H9 (cell line): ENCODE data around the gene IL1RN. TPM values are rescaled to one million over a fixed set of nuclear protein-coding genes. Genes with fewer than 3 reads are reported as not detected.

Experiments used
- DNase-seq: peaks from one replicate; pipeline ENCODE4 v3.0.0-alpha.2; 2017
- H2AFZ ChIP-seq: one replicate; pipeline ENCODE4 v1.6.1; 2013; ENCODE audit warnings: mild to moderate bottlenecking, low read length, control low read depth, moderate library complexity
- H2AK5ac ChIP-seq: 2 replicates; pipeline ENCODE4 v1.6.1; 2013; ENCODE audit warnings: low read length, control low read depth, mixed read lengths; ENCODE audit not compliant: insufficient read length
- H2BK120ac ChIP-seq: one replicate; pipeline ENCODE4 v1.6.1; 2013; ENCODE audit warnings: low read depth, mild to moderate bottlenecking, low read length, control low read depth, inconsistent platforms; ENCODE audit not compliant: poor library complexity, severe bottlenecking
- H2BK12ac ChIP-seq: 2 replicates; pipeline ENCODE4 v1.6.1; 2013; ENCODE audit warnings: low read length, control low read depth, mixed read lengths, low read depth; ENCODE audit not compliant: insufficient read length
- H2BK15ac ChIP-seq: 2 replicates; pipeline ENCODE4 v1.6.1; 2013; ENCODE audit warnings: low read depth, low read length, control low read depth
- H2BK20ac ChIP-seq: one replicate; pipeline ENCODE4 v1.6.1; 2013; ENCODE audit warnings: low read depth, mild to moderate bottlenecking, low read length, control low read depth, inconsistent platforms; ENCODE audit not compliant: poor library complexity, severe bottlenecking
- H2BK5ac ChIP-seq: 2 replicates; pipeline ENCODE4 v1.6.1; 2013; ENCODE audit warnings: low read length, control low read depth, mixed read lengths; ENCODE audit not compliant: insufficient read length
- H3K14ac ChIP-seq: 2 replicates; pipeline ENCODE4 v1.6.1; 2013; ENCODE audit warnings: low read length, control low read depth; ENCODE audit not compliant: insufficient read depth
- H3K18ac ChIP-seq: 2 replicates; pipeline ENCODE4 v1.6.1; 2013; ENCODE audit warnings: low read depth, mild to moderate bottlenecking, mixed read lengths, low read length, control low read depth; ENCODE audit not compliant: insufficient read length
- H3K23ac ChIP-seq: 2 replicates; pipeline ENCODE4 v1.6.1; 2013; ENCODE audit warnings: low read length, control low read depth, mixed read lengths, low read depth; ENCODE audit not compliant: insufficient read length
- H3K23me2 ChIP-seq: 2 replicates; pipeline ENCODE4 v1.6.1; 2013; ENCODE audit warnings: low read depth, mild to moderate bottlenecking, mixed read lengths, low read length, control low read depth; ENCODE audit not compliant: insufficient read length, poor library complexity, severe bottlenecking
- H3K27ac ChIP-seq: 2 replicates; pipeline ENCODE4 v1.5.1; 2013; ENCODE audit warnings: low read length, control low read depth, mixed read lengths, low read depth; ENCODE audit not compliant: insufficient read length
- H3K27me3 ChIP-seq: 2 replicates; pipeline ENCODE4 v1.6.1; 2013; ENCODE audit warnings: low read length, control low read depth, inconsistent platforms; ENCODE audit not compliant: insufficient read depth
- H3K4ac ChIP-seq: 2 replicates; pipeline ENCODE4 v1.6.1; 2013; ENCODE audit warnings: low read depth, mild to moderate bottlenecking, control low read depth, inconsistent platforms, low read length, moderate library complexity
- H3K4me1 ChIP-seq: 2 replicates; pipeline ENCODE4 v1.6.1; 2013; ENCODE audit warnings: low read length, control low read depth, inconsistent platforms; ENCODE audit not compliant: insufficient read depth
- H3K4me2 ChIP-seq: 2 replicates; pipeline ENCODE4 v1.6.1; 2013; ENCODE audit warnings: low read length, control low read depth, mixed read lengths; ENCODE audit not compliant: insufficient read length, insufficient read depth
- H3K56ac ChIP-seq: 2 replicates; pipeline ENCODE4 v1.6.1; 2013; ENCODE audit warnings: low read depth, mild to moderate bottlenecking, mixed read lengths, low read length, control low read depth; ENCODE audit not compliant: insufficient read length
- H3K79me1 ChIP-seq: 2 replicates; pipeline ENCODE4 v1.6.1; 2013; ENCODE audit warnings: low read depth, mild to moderate bottlenecking, moderate library complexity, low read length, control low read depth, inconsistent platforms; ENCODE audit not compliant: insufficient read depth, poor library complexity, severe bottlenecking
- H3K79me2 ChIP-seq: 2 replicates; pipeline ENCODE4 v1.6.1; 2013; ENCODE audit warnings: low read length, control low read depth, inconsistent platforms; ENCODE audit not compliant: insufficient read depth
- H3K9ac ChIP-seq: 2 replicates; pipeline ENCODE4 v1.6.1; 2013; ENCODE audit warnings: low read length, control low read depth, mixed read lengths; ENCODE audit not compliant: insufficient read length; ENCODE audit errors: extremely low read depth
- H3K9me3 ChIP-seq: one replicate; pipeline ENCODE4 v1.6.1; 2013; ENCODE audit warnings: low read depth, low read length, inconsistent platforms; ENCODE audit not compliant: control insufficient read depth
- H3T11ph ChIP-seq: one replicate; pipeline ENCODE4 v1.6.1; 2013; ENCODE audit warnings: mild to moderate bottlenecking, low read length, control low read depth, inconsistent platforms
- H4K20me1 ChIP-seq: one replicate; pipeline ENCODE4 v1.6.1; 2013; ENCODE audit not compliant: control insufficient read depth, insufficient read length, insufficient read depth
- H4K5ac ChIP-seq: 2 replicates; pipeline ENCODE4 v1.6.1; 2013; ENCODE audit warnings: low read depth, mild to moderate bottlenecking, mixed read lengths, low read length, control low read depth; ENCODE audit not compliant: insufficient read length
- H4K8ac ChIP-seq: replicated peaks from 2 replicates; pipeline ENCODE4 v1.6.1; 2013; ENCODE audit warnings: low read length, control low read depth, mixed read lengths, low read depth; ENCODE audit not compliant: insufficient read length
- H4K91ac ChIP-seq: 2 replicates; pipeline ENCODE4 v1.6.1; 2013; ENCODE audit warnings: low read depth, mild to moderate bottlenecking, moderate library complexity, mixed read lengths, low read length, control low read depth; ENCODE audit not compliant: insufficient read length
- H3K27ac Mint-ChIP-seq, 3 experiments: 2 replicates in 2 of 3; 3 replicates in 1 of 3; pipeline ENCODE4 v1.8.0; 2020 to 2021; ENCODE audit warnings: mixed read lengths in 3 of 3, mild to moderate bottlenecking in 1 of 3, moderate library complexity in 1 of 3
- H3K27me3 Mint-ChIP-seq: 2 replicates; pipeline ENCODE4 v1.8.0; 2021; ENCODE audit warnings: low read depth, mild to moderate bottlenecking, moderate library complexity, mixed read lengths
- H3K36me3 Mint-ChIP-seq, 3 experiments: 2 replicates in 2 of 3; 3 replicates in 1 of 3; pipeline ENCODE4 v1.8.0; 2020 to 2021; ENCODE audit warnings: low read depth in 3 of 3, mixed read lengths in 3 of 3; ENCODE audit not compliant: insufficient read depth in 1 of 3
- H3K4me1 Mint-ChIP-seq, 2 experiments: 2 replicates each; pipeline ENCODE4 v1.8.0; 2020; ENCODE audit warnings: mixed read lengths in 2 of 2
- H3K4me3 Mint-ChIP-seq, 2 experiments: 2 replicates in 1 of 2; 3 replicates in 1 of 2; pipeline ENCODE4 v1.8.0; 2020 to 2021; ENCODE audit warnings: mild to moderate bottlenecking in 2 of 2, mixed read lengths in 2 of 2, moderate library complexity in 1 of 2
- H3K9me3 Mint-ChIP-seq, 2 experiments: 2 replicates in 1 of 2; 3 replicates in 1 of 2; pipeline ENCODE4 v1.8.0; 2020; ENCODE audit warnings: mild to moderate bottlenecking in 2 of 2, mixed read lengths in 2 of 2, moderate library complexity in 1 of 2
- CTCF ChIP-seq: fragments of 200-600 bp; sonication (generic); conservative IDR thresholded peaks from 3 replicates; pipeline ENCODE4 v1.8.0; 2021; ENCODE audit warnings: antibody characterized with exemption, mild to moderate bottlenecking
- WGBS: extraction: QIAGEN DNeasy Blood & Tissue Kit; methylation state at CpG from one replicate; pipeline ENCODE4 v1.1.7; 2013; ENCODE audit warnings: missing lambda C conversion rate, low lambda C conversion rate, mixed read lengths; ENCODE audit not compliant: insufficient read length; ENCODE audit errors: extremely low coverage; 5-methylcytosine and 5-hydroxymethylcytosine counted together
- total RNA-seq: library from RNA; stranded (reverse); gene quantifications from 2 replicates; pipeline ENCODE4 v1.2.1, GENCODE V29; 2021

The IL1RN gene
- total RNA-seq, 1 experiment from 2014 or later, result not detected

DNA sequence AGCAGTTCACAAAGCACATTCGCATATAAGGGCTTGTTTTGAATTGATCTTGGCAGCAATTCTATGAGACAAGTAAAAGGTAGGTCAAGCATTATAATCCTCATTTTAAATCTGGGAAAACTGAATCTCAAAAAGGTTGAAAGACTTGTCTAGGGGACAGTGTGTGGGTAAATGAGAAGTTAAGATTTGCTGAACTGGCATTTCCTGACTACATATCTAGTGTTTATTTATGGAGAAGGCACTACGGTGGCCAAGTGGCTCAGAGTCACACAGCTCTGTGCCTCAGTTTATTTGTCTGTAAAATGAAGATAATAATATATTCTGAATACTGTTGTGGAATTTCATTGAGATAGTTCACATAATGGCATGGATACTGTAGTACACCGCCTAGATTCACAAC is 16.3 kb upstream of the IL1RN start:
- H3K56ac ChIP-seq, result no peak overlapping the region
- no peak overlapping the region for H2BK5ac ChIP-seq
- no peaks in the 10 kb centered on the region for H3K27me3 ChIP-seq
- H3K14ac ChIP-seq, result no peak overlapping the region
- H3K27ac Mint-ChIP-seq, result no peak overlapping the region
- H2BK20ac ChIP-seq, result no peak overlapping the region
- H2AFZ ChIP-seq, result no peak overlapping the region
- H3K36me3 Mint-ChIP-seq, result no peaks in the 10 kb centered on the region
- no peak for TF ChIP-seq CTCF
- no CpG with 5 or more reads among the region's 3 CpGs for WGBS
- H3K79me1 ChIP-seq, result no peaks in the 10 kb centered on the region
- no peaks in the 10 kb centered on the region; the same call in 1 of the 2 replicates for H3K27me3 Mint-ChIP-seq
- H3K4ac ChIP-seq, result no peak overlapping the region
- no peaks in the 10 kb centered on the region for H4K20me1 ChIP-seq
- no peaks in the 10 kb centered on the region for H3K23me2 ChIP-seq
- no peak overlapping the region for H2BK12ac ChIP-seq
- H3K9me3 ChIP-seq, result no peaks in the 10 kb centered on the region
- H2BK15ac ChIP-seq, result no peak overlapping the region
- no peak for DNase-seq
- H3K4me1 Mint-ChIP-seq, result no peaks in the 10 kb centered on the region
- no peaks in the 10 kb centered on the region for H3K79me2 ChIP-seq
- H3T11ph ChIP-seq, result no peak overlapping the region
- H3K27ac ChIP-seq, result no peak overlapping the region
- H4K5ac ChIP-seq, result no peak overlapping the region
- peaks cover 0 to 2% of the 10 kb centered on the region in 2 experiments; a peak in 1 of 5 replicates for H3K9me3 Mint-ChIP-seq
- no peak overlapping the region for H2BK120ac ChIP-seq
- no peak overlapping the region for H3K23ac ChIP-seq
- H3K9ac ChIP-seq, result no peak overlapping the region
- no peak overlapping the region for H3K4me3 Mint-ChIP-seq
- no peak overlapping the region for H2AK5ac ChIP-seq
- H3K4me2 ChIP-seq, result no peak overlapping the region
- no peak overlapping the region for H4K8ac ChIP-seq
- H4K91ac ChIP-seq, result no peak overlapping the region
- no peak overlapping the region for H3K18ac ChIP-seq
- peaks cover 5% of the 10 kb centered on the region; the same call in 1 of the 2 replicates for H3K4me1 ChIP-seq
